ENCODE measurements around the gene TMEM165. TPM values are rescaled to one million over a fixed set of nuclear protein-coding genes. Genes with fewer than 3 reads are reported as not detected.

Gene TMEM165
- total and polyA plus RNA-seq, 10 of the 15 experiments (the other 5 are each of a cell fraction or from before 2014, with no cell fraction given) = 18.3 to 141 (median 81.1) TPM

DNA sequence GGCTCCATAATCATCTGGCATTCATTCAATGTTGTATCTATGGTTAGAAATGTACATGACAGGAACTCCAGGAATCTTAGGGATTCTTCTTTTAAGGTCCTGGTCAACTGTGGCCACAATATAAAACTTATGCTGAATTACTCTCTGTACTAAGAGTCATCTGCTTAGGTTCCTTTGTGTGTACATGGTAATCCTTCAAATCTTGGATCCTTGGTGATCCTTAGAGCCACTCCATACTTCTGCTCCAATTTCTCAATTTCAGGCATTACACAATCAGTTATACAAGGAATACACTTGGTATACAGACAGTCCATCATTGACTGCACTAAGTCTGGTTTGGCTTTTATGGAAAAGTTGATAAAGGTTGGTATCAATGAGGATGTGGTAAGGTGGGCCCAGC is 43.9 kb upstream of the TMEM165 start:
- ChIA-PET SMC1A (ENCODE audit: uncharacterized antibody, unreplicated experiment) (no interaction called here), POLR2A (no interaction called here), RAD21 (ENCODE audit: unreplicated experiment) (no interaction called here), CTCF (interaction anchor here (0.6 to 1.2 kb wide), 2 partner anchors 8 to 53 kb away, joined by 3 to 4 read pairs; no protein-coding TSS in a partner anchor)
- Histone ChIP-seq H3K4me1 (ENCODE audit: control insufficient read depth, insufficient read depth, low read length) (no peaks in the 10 kb centered on the region), H2AFZ (ENCODE audit: control insufficient read depth, low read depth, low read length) (no peak overlapping the region), H3K27me3 (replicated peaks in 1 of 2; ENCODE audit: control insufficient read depth in 2 of 2, insufficient read depth in 2 of 2, low read length in 1 of 2) (no peaks in the 10 kb centered on the region), H3K27ac (ENCODE audit: control insufficient read depth, insufficient read depth) (no peak overlapping the region), H3K79me2 (ENCODE audit: control insufficient read depth, insufficient read depth, low read length) (no peaks in the 10 kb centered on the region; the same call in 1 of the 2 replicates), H3K36me3 (ENCODE audit: control insufficient read depth in 2 of 2, insufficient read depth in 2 of 2, low read length in 1 of 2) (no peaks in the 10 kb centered on the region), H3K4me3 (no peak overlapping the region), H4K20me1 (ENCODE audit: control insufficient read depth, insufficient read depth) (no peaks in the 10 kb centered on the region), H3K9ac (ENCODE audit: control insufficient read depth, insufficient read depth, low read length) (no peak overlapping the region), H3K9me3 (replicated peaks; ENCODE audit: control insufficient read depth, insufficient read depth, low read length) (no peaks in the 10 kb centered on the region; the same call in 2 of the 3 replicates), H3K4me2 (ENCODE audit: control insufficient read depth, insufficient read depth) (no peak overlapping the region)
- BruUV-seq (replicated peaks) = no TSS peak
- FAIRE-seq (no peak), DNase-seq (ENCODE audit: low read depth, low spot score) (no peak), ATAC-seq (no peak)
- TF ChIP-seq, protein P1, sequence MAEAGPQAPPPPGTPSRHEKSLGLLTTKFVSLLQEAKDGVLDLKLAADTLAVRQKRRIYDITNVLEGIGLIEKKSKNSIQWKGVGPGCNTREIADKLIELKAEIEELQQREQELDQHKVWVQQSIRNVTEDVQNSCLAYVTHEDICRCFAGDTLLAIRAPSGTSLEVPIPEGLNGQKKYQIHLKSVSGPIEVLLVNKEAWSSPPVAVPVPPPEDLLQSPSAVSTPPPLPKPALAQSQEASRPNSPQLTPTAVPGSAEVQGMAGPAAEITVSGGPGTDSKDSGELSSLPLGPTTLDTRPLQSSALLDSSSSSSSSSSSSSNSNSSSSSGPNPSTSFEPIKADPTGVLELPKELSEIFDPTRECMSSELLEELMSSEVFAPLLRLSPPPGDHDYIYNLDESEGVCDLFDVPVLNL (IDR thresholded peaks at IDR 0.05; ENCODE audit: low read depth, low read length) = no peak
- no peak for TF ChIP-seq CBX5 (IDR thresholded peaks at IDR 0.05; ENCODE audit: low read depth)
- TF ChIP-seq, protein P2, sequence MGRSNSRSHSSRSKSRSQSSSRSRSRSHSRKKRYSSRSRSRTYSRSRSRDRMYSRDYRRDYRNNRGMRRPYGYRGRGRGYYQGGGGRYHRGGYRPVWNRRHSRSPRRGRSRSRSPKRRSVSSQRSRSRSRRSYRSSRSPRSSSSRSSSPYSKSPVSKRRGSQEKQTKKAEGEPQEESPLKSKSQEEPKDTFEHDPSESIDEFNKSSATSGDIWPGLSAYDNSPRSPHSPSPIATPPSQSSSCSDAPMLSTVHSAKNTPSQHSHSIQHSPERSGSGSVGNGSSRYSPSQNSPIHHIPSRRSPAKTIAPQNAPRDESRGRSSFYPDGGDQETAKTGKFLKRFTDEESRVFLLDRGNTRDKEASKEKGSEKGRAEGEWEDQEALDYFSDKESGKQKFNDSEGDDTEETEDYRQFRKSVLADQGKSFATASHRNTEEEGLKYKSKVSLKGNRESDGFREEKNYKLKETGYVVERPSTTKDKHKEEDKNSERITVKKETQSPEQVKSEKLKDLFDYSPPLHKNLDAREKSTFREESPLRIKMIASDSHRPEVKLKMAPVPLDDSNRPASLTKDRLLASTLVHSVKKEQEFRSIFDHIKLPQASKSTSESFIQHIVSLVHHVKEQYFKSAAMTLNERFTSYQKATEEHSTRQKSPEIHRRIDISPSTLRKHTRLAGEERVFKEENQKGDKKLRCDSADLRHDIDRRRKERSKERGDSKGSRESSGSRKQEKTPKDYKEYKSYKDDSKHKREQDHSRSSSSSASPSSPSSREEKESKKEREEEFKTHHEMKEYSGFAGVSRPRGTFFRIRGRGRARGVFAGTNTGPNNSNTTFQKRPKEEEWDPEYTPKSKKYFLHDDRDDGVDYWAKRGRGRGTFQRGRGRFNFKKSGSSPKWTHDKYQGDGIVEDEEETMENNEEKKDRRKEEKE (IDR thresholded peaks at IDR 0.05) = no peak
- TF ChIP-seq ESRRA (IDR thresholded peaks at IDR 0.05; ENCODE audit: low read length) = no peak
- no peak for TF ChIP-seq SIX5 (IDR thresholded peaks at IDR 0.05; ENCODE audit: low read depth, low read length, severe bottlenecking)
- no peak for TF ChIP-seq RBBP5 (conservative IDR thresholded peaks at IDR 0.05)
- TF ChIP-seq CHD2 (IDR thresholded peaks at IDR 0.05; ENCODE audit: borderline replicate concordance, low read depth, low read length) = no peak
- TF ChIP-seq RELA (IDR thresholded peaks at IDR 0.05; ENCODE audit: borderline replicate concordance, partially characterized antibody) = no peak
- TF ChIP-seq, protein P3, sequence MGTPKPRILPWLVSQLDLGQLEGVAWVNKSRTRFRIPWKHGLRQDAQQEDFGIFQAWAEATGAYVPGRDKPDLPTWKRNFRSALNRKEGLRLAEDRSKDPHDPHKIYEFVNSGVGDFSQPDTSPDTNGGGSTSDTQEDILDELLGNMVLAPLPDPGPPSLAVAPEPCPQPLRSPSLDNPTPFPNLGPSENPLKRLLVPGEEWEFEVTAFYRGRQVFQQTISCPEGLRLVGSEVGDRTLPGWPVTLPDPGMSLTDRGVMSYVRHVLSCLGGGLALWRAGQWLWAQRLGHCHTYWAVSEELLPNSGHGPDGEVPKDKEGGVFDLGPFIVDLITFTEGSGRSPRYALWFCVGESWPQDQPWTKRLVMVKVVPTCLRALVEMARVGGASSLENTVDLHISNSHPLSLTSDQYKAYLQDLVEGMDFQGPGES (IDR thresholded peaks at IDR 0.05) = no peak
- no peak for TF ChIP-seq SUZ12 (IDR thresholded peaks at IDR 0.05; ENCODE audit: unreplicated experiment)
- TF ChIP-seq BRCA1 (IDR thresholded peaks at IDR 0.05; ENCODE audit: low read depth, low read length) = no peak
- TF ChIP-seq YBX1 (IDR thresholded peaks at IDR 0.05) = no peak
- no peak for TF ChIP-seq ZNF207 (IDR thresholded peaks at IDR 0.05; ENCODE audit: borderline replicate concordance)
- no peak for TF ChIP-seq DPF2 (IDR thresholded peaks at IDR 0.05)
- no peak for TF ChIP-seq ZSCAN29 (IDR thresholded peaks at IDR 0.05)
- no peak for TF ChIP-seq RB1 (IDR thresholded peaks at IDR 0.05; ENCODE audit: borderline replicate concordance)
- no peak for TF ChIP-seq NFXL1 (IDR thresholded peaks at IDR 0.05; ENCODE audit: borderline replicate concordance)
- no peak for TF ChIP-seq NFYB (IDR thresholded peaks at IDR 0.05; ENCODE audit: insufficient read depth, low read depth, low read length)
- no peak for TF ChIP-seq JUND (IDR thresholded peaks at IDR 0.05; ENCODE audit: low read depth, low read length)
- TF ChIP-seq ZNF24 (IDR thresholded peaks at IDR 0.05) = no peak
- intact Hi-C loops (cut with micrococcal nuclease; ENCODE audit: unreplicated experiment) = no loop called here
- in situ Hi-C loops (cut with MboI) = no loop called here
